CD4-positive, alpha-beta T cell treated with Interleukin-2 at 100 ng/mL for 4 hours (primary cell): ENCODE results near the gene CALML3.

Experiments used
- DNase-seq: peaks from one replicate; pipeline ENCODE4 v3.0.0-alpha.2; 2020; ENCODE audit warnings: low spot score

Gene CALML3

GRCh38 chr10:5491477-5491876, 33.3 kb upstream of the CALML3 start:
- no peak for DNase-seq

GRCh38 chr10:5492322-5492855, 32.4 kb upstream of the CALML3 start:
- DNase-seq, result no peak

GRCh38 chr10:5492929-5493576, 31.7 kb upstream of the CALML3 start:
- DNase-seq, result no peak

- no peak for DNase-seq
Measured at GRCh38 chr10:5493691-5494090, 31.1 kb upstream of the CALML3 start.

- no peak for DNase-seq
Measured at GRCh38 chr10:5494611-5495010, 30.1 kb upstream of the CALML3 start.

- DNase-seq, result no peak
Measured at GRCh38 chr10:5496261-5497250, 28.2 kb upstream of the CALML3 start.

GRCh38 chr10:5497289-5497688, 27.5 kb upstream of the CALML3 start:
- DNase-seq, result no peak

GRCh38 chr10:5497948-5498730, 26.6 kb upstream of the CALML3 start:
- DNase-seq, result no peak

GRCh38 chr10:5498791-5499492, 25.8 kb upstream of the CALML3 start:
- no peak for DNase-seq

- no peak for DNase-seq
Measured at GRCh38 chr10:5499493-5500140, 25.1 kb upstream of the CALML3 start, which contains the start of gene CALML5. CALML5 (minus strand) TSS chr10:5499570; CDS start chr10:5499438, 132 bp downstream.

- DNase-seq, result no peak
Measured at GRCh38 chr10:5500162-5500670, 24.5 kb upstream of the CALML3 start.

- no peak for DNase-seq
Measured at GRCh38 chr10:5500910-5501309, 23.9 kb upstream of the CALML3 start.

- DNase-seq, result no peak
Measured at GRCh38 chr10:5502061-5502521, 22.7 kb upstream of the CALML3 start.

- no peak for DNase-seq
Measured at GRCh38 chr10:5502571-5503476, 21.9 kb upstream of the CALML3 start.

- DNase-seq, result no peak
Measured at GRCh38 chr10:5503477-5503835, 21.3 kb upstream of the CALML3 start.

- no peak for DNase-seq
Measured at GRCh38 chr10:5504146-5505072, 20.4 kb upstream of the CALML3 start.

GRCh38 chr10:5506246-5506645, 18.5 kb upstream of the CALML3 start:
- no peak for DNase-seq
